ENCODE results near the gene ADIPOR2. TPM values are rescaled to one million over a fixed set of nuclear protein-coding genes. Genes with fewer than 3 reads are reported as not detected.
"Not testable (repeated sequence)": the region's sequence is repeated elsewhere in the genome, so short reads cannot be mapped to it uniquely, and the experiment has no call there.

The ADIPOR2 gene
- total RNA-seq, 1 experiment from 2014 or later = 41.6 TPM

DNA sequence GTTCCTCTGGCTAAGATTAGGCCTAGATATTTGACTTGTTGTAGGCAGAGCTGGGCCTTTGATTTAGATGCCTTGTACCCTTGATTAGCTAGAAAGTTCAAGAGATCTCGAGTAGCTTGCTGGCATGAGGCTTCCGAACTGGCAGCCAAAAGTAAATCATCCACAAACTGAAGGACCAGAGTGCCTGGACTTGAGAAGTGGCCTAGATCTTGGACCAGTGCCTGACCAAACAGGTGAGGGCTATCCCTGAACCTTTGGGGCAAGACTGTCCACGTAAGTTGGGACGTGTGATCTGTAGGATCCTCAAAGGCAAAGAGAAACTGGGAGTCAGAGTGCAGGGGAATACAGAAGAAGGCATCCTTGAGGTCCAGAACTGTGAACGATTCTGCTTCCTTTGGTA is 22.0 kb downstream of the ADIPOR2 start:
- Histone ChIP-seq H3K36me3 (peaks cover 41% of the 10 kb centered on the region), H3K9me3 (peaks cover 10% of the 10 kb centered on the region)
- H3K27me3 ChIP-seq, DNase-seq, H3K4me3 ChIP-seq: not testable (repeated sequence)

DNA sequence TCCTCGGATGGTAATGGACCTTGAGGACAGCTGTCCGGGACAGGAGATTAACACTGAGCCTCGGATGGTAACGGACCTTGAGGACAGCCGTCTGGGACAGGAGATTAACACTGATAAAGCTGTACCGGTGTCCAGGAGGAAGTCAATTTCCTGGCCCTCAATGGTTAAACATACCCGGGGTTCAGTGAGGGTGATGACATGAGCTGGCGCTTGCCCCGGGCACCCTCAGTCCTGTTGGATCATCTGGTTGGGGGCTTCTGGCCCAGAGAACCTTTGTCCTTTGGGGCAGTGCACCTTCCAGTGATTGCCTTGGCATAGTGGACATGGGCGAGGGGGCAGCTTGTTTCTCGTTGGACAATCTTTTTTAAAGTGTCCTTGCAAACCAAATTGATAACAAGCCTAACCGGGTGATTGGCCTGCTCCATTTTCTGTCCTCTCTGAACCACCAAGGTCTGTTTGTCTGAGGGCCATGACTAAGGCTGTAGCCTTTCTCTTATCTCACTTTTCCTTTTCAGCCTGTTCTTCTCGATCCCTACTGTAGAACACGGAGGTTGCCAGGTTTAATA is 23.0 kb downstream of the ADIPOR2 start:
- H3K27me3 ChIP-seq, DNase-seq, H3K4me3 ChIP-seq: not testable (repeated sequence)

DNA sequence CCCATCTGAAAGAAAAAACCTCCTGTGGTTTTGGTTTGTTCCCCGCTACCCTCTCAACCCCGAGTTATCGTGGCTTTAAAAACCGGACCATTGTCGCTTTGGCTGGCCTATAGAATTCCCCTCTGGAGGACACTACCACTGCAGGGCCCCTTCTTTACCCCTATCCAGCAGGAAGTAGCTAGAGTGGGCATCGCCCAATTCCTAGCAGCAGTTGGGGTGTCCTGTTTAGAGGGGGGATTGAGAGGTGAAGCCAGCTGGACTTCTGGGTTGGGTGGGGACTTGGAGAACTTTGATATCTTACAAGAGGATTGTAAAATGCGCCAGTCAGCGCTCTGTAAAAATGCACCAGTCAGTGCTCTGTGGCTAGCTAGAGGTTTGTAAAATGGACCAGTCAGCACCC is 24.6 kb downstream of the ADIPOR2 start:
- H3K4me3 ChIP-seq, H3K27me3 ChIP-seq: not testable (repeated sequence)
- Histone ChIP-seq H3K36me3 (peaks cover 47% of the 10 kb centered on the region), H3K9me3 (peaks cover 10% of the 10 kb centered on the region)
- peak; percentile 12 for DNase-seq

More for the DNA sequence above, 23.0 kb downstream of the ADIPOR2 start:
- Histone ChIP-seq H3K9me3 (peaks cover 10% of the 10 kb centered on the region), H3K36me3 (peaks cover 47% of the 10 kb centered on the region)

DNA sequence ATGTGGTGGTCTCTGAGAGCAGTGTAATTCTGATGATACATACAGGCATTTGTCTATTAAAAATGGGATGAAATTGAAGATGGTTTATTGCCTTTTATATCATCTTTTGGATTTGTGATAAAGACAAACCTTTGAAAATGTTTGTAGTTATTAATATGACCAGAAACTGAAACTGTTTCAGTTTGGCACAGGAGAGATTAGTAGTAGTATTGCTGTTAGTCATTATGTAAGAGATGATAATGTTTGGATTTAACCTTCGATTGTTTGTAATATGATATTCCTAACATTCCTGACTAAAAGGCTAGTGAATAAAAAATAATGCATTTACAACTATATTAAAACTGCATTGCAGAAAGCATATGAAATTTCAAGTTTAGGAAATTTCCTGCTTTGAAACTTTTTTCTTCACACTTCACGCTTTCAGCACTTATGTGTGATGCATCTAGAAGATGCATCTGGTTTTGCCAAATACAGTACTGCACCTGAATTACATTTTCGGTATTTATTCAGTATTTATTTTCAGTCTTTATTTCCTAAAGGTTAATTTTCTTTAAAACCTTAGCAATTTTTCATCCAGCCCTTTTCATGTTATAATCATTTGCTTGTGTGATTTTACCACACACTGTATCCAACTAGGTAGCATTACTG is 25.5 kb downstream of the ADIPOR2 start:
- Histone ChIP-seq H3K9me3 (peaks cover 10% of the 10 kb centered on the region), H3K36me3 (peaks cover 42% of the 10 kb centered on the region), H3K4me3 (peak overlapping the region; percentile 17; the same call in 1 of the 2 replicates), H3K27me3 (no peaks in the 10 kb centered on the region)
- DNase-seq = no peak

DNA sequence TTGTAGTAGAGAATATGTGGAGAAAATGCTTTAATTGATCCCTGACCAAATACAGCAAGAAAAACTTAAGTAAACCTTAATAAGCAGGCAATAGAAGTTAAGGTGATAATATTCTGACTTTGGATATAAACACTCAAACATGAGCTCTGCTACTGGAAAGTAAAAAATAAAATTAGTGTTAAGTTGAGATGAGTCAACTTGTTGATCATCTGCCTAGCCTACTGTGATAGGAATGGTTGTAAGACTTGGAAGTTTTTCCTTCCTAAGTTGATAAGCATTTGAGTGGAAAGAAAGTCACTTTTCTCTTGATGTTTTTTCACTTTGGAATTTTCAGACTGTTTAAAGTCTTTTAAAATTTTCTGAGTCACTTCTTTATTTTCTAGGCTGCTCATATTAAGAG is 26.0 kb downstream of the ADIPOR2 start:
- Histone ChIP-seq H3K9me3 (peaks cover 10% of the 10 kb centered on the region), H3K4me3 (no peak overlapping the region), H3K36me3 (peaks cover 40% of the 10 kb centered on the region), H3K27me3 (no peaks in the 10 kb centered on the region)
- DNase-seq = no peak

DNA sequence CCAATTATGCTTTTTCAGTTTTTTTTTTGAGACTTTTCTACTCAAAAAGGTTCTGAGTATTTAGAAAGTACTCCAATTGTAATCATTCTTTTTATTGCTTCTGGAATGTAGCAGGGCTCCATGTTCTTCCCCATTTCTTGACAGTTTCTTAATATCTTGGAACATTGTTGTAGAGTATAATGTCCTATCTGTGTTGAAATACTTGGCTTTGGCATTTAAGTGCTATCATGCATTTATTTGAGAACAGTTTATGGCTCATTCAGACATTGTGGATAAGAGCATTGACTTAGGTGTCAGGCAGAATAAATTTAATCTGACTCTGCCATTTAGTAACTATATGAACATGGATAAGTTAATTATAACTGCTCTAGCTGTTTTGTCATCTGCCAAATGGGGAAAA is 28.3 kb downstream of the ADIPOR2 start:
- H3K4me3 ChIP-seq = no peak overlapping the region
- DNase-seq = no peak
- peaks cover 31% of the 10 kb centered on the region for H3K36me3 ChIP-seq
- H3K9me3 ChIP-seq = peaks cover 10% of the 10 kb centered on the region
- H3K27me3 ChIP-seq = no peaks in the 10 kb centered on the region

DNA sequence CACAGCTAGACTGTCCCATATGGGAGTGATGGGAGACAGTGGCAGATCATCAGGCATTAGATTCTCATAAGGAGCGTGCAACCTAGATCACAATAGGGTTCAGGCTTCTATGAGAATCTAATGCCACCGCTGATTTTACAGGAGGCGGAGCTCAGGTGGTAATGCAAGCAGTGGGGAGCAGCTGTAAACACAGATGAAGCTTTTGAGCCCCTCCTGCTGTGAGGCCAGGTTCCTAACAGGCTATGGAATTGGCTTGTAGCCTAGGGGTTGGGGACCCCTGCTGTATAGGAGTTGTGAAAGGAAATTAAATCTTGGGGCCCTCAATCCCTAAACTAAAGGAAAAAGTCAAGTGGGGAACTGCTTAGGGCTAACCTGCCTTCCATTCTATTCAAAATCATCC is 29.6 kb downstream of the ADIPOR2 start:
- no peak overlapping the region for H3K4me3 ChIP-seq

DNA sequence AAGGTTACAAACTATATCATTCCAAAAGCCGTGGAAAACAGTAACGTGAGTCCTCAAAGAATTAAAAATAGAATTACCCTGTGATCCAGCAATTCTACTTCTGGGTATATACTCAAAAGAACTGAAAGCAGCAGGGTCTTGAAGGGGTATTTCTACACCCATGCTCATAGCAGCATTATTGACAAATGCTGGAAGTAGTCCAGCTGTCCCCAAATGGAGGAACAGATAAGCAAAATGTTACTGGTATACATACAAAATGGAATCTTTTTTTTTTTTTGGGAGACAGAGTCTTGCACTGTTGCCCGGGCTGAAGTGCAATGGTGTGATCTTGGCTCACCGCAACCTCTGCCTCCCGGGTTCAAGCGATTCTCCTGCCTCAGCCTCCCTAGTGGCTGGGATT is 32.9 kb downstream of the ADIPOR2 start:
- H3K27me3 ChIP-seq = no peaks in the 10 kb centered on the region
- H3K36me3 ChIP-seq = peaks cover 20% of the 10 kb centered on the region

More for the DNA sequence above, 29.6 kb downstream of the ADIPOR2 start:
- Histone ChIP-seq H3K27me3 (no peaks in the 10 kb centered on the region), H3K9me3 (peaks cover 3% of the 10 kb centered on the region), H3K36me3 (peaks cover 26% of the 10 kb centered on the region)
- no peak for DNase-seq

DNA sequence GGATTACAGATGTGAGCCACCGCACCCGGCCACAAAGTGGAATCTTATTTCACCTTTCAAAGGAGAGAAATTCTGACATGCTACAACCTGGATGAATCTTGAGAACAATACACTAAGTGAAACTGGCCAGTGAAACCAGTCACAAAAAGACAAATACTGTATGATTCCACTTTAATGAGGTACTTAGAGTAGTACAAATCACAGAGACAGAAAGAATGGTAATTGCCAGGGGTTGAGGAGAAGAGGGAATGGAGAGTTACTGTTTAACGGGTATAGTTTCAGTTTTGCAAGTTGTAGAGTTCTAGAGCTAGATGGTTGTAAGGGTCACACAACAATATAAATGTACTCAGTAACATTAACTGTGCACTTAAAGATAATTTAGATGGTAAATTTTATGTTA is 33.4 kb downstream of the ADIPOR2 start:
- peaks cover 20% of the 10 kb centered on the region for H3K36me3 ChIP-seq
- no peak for DNase-seq
- no peaks in the 10 kb centered on the region for H3K9me3 ChIP-seq
- H3K27me3 ChIP-seq = no peaks in the 10 kb centered on the region
- H3K4me3 ChIP-seq = no peak overlapping the region

More for the DNA sequence above, 32.9 kb downstream of the ADIPOR2 start:
- no peak for DNase-seq
- H3K9me3 ChIP-seq = no peaks in the 10 kb centered on the region
- no peak overlapping the region for H3K4me3 ChIP-seq

DNA sequence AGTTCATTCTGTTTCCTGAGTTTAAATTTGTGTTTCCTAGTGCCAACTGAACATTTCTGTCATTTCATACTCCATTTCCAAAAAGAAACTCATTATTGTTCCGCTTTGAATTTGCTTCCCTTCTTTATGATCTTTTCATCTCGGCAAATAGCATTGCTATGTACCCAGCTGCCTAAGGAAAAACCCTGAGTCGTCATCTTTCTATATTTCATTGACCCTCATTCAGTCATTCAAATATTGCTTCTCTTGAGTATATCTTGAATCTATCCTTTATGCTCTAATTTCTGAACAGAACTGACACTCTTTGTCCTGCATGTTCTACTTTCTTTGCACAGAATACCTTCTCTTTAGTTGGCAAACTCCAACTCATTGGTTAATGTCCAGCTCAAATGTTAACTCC is 35.9 kb downstream of the ADIPOR2 start:
- DNase-seq = no peak
- Histone ChIP-seq H3K36me3 (peaks cover 20% of the 10 kb centered on the region), H3K4me3 (no peak overlapping the region), H3K9me3 (no peaks in the 10 kb centered on the region), H3K27me3 (no peaks in the 10 kb centered on the region)

DNA sequence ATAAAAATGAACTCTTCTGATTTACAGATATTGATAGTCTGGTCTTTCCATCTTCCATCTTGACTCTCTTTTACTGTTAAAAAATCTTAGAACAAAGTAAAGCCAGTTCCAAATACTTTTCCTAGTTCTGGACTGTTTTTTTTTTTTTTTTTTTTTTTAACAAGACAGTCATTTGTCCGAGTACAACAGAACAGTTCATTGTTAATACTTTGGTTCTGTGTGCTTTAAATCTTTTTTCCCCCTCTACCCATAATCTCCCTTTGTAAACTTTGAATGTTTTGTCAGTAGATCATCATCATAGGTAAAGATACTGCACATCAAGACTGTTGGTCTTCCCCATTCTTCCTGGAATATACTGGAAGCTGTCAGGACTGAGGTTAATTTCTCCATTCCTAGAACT is 38.0 kb downstream of the ADIPOR2 start:
- peaks cover 20% of the 10 kb centered on the region for H3K36me3 ChIP-seq
- no peak overlapping the region for H3K4me3 ChIP-seq
- no peak for DNase-seq
- no peaks in the 10 kb centered on the region for H3K9me3 ChIP-seq
- no peaks in the 10 kb centered on the region for H3K27me3 ChIP-seq

DNA sequence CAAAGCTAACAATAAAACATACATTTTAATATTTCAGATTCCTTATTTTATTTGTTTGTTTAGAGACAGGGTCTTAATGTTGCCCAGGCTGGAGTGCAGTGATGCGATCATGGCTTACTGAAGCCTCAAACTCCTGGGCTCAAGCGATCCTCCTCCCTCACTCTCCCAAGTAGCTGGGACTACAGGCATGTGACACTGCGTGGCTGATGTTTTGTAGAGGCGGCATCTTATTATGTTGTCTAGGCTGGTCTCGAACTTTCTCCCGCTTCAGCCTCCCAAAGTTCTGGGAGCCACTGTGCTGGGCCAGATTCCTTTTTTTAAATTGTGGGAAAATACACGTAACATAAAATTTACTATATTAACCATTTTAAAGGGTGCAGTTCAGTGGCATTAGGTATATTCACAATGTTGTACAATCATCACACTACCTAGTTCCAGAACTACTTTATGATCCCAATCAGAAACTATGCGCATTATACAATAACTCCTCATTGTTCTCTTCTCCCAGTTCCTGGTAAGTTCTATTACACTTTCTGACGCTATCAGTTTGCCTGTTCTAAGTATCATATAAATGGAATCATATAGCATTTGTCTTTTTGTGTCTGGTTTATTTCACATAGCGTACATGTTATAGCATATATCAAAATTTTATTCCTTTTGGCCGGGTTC is 40.3 kb downstream of the ADIPOR2 start:
- H3K27me3 ChIP-seq = no peaks in the 10 kb centered on the region
- no peak for DNase-seq
- peaks cover 10% of the 10 kb centered on the region for H3K36me3 ChIP-seq
- H3K4me3 ChIP-seq = no peak overlapping the region
- H3K9me3 ChIP-seq = no peaks in the 10 kb centered on the region

DNA sequence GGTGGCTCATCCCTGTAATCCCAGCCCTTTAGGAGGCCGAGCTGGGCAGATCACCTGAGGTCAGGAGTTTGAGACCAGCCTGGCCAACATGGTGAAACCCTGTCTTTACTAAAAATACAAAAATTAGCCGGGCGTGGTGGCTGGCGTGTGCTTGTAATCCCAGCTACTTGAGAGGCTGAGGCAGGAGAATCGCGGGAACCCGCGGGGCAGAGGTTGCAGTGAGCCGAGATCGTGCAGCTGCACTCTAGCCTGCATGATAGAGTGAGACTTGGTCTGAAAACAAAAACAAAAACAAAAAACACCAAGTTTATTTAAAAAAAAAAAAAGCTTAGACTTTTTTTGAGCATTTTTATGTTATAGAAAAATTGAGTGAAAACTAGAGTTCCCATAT is 40.8 kb downstream of the ADIPOR2 start:
- not testable (repeated sequence) for H3K9me3 ChIP-seq, H3K4me3 ChIP-seq, DNase-seq, H3K27me3 ChIP-seq, H3K36me3 ChIP-seq

DNA sequence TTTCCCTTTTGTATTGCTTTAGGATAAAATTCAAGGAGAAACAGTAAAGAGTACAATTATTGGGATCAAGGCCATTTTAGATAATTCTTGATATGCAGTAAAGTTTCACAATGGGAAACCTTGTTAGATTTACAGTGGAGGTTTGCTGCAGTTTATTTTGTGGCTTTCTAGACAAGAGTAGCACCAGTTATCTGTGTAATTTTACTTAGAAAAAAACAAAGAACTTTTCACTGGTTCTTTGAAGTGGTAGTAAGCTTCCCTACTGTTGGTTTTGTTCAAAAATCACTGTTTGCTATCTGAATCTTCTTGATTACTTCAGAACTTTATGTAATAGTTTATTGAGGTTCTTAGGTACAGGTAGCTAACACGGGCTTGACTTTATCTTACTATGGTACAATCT is 42.0 kb downstream of the ADIPOR2 start:
- Histone ChIP-seq H3K4me3 (no peak overlapping the region), H3K36me3 (peaks cover 7% of the 10 kb centered on the region), H3K27me3 (no peaks in the 10 kb centered on the region), H3K9me3 (no peaks in the 10 kb centered on the region)
- DNase-seq = no peak

DNA sequence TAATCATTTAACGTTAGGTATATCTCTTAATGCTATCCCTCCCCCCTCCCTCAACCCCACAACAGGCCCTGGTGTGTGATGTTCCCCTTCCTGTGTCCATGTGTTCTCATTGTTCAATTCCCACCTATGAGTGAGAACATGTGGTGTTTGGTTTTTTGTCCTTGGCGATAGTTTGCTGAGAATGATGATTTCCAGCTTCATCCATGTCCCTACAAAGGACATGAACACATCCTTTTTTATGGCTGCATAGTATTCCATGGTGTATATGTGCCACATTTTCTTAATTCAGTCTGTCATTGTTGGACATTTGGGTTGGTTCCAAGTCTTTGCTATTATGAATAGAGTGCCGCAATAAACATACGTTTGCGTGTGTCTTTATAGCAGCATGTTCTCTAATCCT is 42.8 kb downstream of the ADIPOR2 start:
- not testable (repeated sequence) for DNase-seq

DNA sequence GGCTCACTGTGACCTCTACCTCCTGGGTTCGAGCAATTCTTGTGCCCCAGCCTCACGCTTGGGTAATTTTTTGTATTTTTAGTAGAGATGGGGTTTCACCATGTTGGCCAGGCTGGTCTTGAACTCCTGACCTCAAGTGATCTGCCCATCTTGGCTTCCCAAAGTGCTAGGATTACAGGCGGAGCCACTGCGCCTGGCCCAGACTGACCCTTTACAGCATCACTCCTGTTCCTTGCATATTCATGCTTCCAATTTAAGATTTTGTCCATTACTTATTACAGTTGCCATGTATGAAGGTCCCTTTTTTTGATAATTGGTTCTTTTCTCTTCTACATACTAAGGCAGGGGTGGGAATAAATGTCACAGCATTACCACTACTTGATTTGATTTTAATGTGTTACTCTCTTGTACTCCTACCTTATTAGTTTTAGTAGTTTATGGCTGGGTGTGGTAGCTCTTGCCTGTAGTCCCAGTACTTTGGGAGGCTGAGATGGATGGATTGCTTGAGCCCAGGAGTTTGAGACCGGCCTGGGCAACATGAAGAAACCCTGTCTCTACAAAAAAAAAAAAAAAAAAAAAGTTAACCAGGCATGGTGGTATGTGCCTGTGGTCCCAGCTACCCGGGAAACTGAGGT is 46.9 kb downstream of the ADIPOR2 start:
- Histone ChIP-seq H3K9me3 (no peaks in the 10 kb centered on the region), H3K36me3 (0 out of 2 replicates have a peak, but pooled peaks cover 3% of the 10 kb centered on the region), H3K4me3 (no peak overlapping the region), H3K27me3 (no peaks in the 10 kb centered on the region)
- no peak for DNase-seq

More for the DNA sequence above, 42.8 kb downstream of the ADIPOR2 start:
- not testable (repeated sequence) for H3K27me3 ChIP-seq, H3K4me3 ChIP-seq, H3K36me3 ChIP-seq, H3K9me3 ChIP-seq

DNA sequence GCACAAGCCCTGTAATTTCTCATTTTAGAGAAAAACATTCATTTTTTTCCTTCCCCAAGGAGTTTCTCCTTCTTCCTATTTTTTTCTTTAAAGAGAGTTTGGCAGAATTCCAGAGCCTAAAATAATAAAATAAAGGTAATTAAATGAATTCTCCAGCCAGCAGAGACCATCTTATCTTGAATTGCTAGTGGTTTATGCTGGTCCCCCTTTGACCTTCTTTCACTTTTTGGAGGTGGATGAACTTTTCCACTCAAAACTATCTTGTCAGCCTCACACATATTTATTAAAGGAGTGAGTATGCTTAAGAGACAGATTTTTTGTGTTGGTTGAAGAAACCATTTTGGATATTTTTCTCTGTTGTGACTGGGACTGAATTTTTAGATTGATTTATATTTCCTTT is 47.6 kb downstream of the ADIPOR2 start:
- no peaks in the 10 kb centered on the region for H3K9me3 ChIP-seq
- DNase-seq = no peak
- no peaks in the 10 kb centered on the region for H3K27me3 ChIP-seq
- 0 out of 2 replicates have a peak, but pooled peaks cover 3% of the 10 kb centered on the region for H3K36me3 ChIP-seq
- H3K4me3 ChIP-seq = no peak overlapping the region

Data from MG63 (cell line).